AG20443 (cell line): ENCODE results near the gene CPEB3.
A peak's percentile ranks its signal among the peaks of the same experiment; 100 is the strongest.
"Not testable (repeated sequence)": the region's sequence is repeated elsewhere in the genome, so short reads cannot be mapped to it uniquely, and the experiment has no call there.

Source experiments
- DNase-seq: peaks from one replicate; pipeline ENCODE4 v3.0.0; 2012; ENCODE audit warnings: low spot score, mixed read lengths

The CPEB3 gene

DNA sequence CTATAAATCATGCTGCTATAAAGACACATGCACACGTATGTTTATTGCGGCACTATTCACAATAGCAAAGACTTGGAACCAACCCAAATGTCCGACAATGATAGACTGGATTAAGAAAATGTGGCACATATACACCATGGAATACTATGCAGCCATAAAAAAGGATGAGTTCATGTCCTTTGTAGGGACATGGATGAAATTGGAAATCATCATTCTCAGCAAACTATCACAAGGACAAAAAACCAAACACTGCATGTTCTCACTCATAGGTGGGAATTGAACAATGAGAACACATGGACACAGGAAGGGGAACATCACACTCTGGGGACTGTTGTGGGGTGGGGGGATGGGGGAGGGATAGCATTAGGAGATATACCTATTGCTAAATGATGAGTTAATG is 149.7 kb downstream of the CPEB3 start:
- DNase-seq = not testable (repeated sequence)

GRCh38 chr10:92134049-92134448 is 156.8 kb downstream of the CPEB3 start:
- not testable (repeated sequence) for DNase-seq

DNA sequence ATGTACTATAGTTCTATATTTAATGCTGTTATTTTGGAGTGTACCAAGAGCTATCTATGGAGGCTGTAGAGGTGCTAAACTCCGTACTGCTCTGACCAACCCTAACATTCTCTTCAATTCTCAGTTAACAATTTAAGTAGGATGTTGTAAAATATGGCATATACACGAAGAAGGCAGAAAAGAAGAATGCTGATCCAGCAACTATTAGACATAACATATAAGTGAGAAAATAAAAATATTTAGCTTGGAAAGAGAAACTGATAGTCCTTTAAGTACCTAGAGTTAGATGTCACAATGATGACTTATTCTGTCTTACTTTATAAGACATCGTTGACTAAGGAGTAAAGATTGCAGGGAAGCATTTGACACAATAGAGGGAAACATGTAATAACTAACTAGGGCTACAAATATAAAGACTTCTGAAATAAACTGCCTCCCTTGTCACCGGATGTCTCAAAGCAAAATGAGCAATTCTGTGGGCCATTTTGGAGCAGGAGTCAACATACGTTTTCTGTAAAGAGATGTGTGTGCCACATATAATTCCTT is 159.5 kb downstream of the CPEB3 start:
- no peak for DNase-seq

DNA sequence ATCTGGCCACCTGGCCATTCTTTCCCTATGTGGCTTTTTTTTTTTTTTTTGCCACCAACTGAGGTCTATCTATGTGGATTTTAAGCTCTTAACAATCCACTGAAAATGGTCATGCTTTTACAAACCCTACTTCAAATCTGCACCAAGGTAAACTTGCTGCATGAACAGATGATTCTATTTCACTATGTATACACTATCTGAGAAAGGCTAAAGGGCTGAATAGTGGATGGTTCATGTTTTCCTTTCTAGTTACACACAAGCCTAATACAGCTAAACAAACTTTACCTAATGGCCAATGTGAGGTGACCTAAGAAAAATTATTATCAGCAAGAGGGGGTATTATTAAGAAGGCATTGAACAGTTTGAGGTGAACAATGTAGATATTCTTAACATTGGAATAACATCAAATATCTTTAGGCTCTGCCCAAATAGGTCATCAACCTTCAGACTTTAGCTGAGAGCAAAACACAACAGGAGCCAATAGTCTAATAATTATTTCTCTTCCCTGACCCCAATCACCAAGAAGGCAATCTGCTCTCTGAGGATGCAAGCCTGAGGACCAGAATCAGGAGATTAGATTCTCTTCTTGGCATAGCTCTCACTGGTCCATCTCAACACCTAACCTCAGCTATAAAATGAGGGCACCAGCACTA is 160.1 kb downstream of the CPEB3 start:
- no peak for DNase-seq

DNA sequence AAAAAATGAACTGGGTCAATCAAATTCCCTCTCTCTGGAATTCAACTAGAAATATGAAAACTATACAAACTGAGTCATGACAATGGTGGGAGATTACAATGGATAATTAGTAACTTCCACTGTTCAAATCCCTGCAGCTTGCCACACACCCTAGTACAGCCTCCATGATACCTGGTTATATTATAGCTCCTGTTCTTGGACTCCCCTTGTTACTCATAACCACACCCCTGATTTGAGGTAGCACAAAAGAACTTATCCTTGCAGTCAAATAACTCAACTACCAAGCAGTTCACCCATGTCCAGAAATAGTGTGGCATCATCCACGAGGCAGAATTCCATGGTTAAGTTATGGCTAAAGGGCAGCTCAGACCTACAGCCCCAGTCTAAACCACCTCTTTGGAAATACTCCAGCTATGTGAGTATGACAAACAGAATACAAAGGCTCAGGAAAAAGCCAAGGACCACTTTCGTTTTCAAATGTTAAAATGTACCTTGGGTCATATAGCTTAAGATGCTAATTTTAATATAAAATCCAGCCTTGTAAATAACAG is 164.7 kb downstream of the CPEB3 start:
- DNase-seq = no peak

DNA sequence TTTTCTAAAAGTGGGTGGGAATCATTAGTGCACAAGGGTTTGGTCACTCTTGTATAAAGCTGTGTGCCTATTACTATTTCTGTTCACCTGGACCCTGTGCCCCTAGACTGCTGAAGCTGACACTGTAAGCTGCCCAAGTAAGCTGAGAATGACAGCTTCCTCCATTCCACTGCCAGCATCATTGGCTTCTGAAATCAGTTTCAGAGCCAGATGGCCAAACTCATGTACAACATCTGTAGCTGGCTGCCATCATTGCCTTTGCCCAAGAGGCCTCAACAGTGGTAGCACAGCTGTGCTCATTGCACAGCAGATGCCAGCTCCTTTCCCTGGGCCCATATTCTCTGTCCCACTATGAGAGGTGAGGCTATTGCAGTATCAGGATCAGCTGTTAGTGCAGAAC is 165.7 kb downstream of the CPEB3 start:
- DNase-seq = no peak

- DNase-seq = no peak
These were observed 166.2 kb downstream of the CPEB3 start for GRCh38 chr10:92124616-92125143.

DNA sequence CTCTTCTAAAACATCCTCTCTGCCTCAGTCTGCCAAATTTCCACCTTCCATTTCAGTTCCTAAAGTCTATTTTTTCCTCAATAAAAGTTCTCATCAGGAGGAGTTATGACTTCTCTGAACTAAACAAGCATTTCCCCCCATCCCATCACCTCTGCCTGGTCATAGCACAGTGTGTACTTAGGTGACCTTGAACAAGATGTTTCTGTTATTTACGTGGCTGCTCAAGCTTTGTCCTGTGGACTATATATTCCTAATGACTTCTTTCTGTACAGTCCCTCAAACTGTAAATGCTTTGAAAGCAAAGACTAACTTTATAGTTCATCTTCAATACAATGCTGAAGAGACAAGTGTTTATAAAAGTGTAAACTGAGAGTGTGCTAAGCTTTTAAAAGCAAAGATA is 166.9 kb downstream of the CPEB3 start:
- DNase-seq = no peak

DNA sequence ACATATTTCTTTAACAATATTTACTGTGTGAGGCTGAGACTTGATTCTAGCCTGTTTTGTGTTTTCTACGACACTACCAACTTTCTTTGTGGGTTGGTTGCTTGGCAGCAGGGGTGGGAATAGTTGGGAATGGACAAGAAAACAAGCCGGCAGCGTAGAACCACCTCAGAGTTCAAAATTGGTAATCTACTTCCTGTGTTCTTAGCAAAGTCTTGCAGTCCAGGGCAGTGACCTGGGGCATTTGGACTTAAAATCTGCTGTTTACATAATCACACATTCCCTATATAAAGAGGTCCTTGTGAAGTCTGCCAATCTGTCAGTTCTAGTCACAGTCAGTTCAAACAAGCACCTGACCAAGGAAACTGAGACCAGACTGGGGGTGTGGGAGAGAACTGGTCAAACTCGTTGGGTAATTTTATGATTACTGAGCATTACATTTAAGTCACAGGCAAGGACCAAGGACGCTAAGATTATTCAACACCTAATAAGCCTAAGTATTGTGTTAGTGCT is 167.9 kb downstream of the CPEB3 start:
- DNase-seq = no peak

GRCh38 chr10:92121686-92122492 is 169.0 kb downstream of the CPEB3 start:
- no peak for DNase-seq

DNA sequence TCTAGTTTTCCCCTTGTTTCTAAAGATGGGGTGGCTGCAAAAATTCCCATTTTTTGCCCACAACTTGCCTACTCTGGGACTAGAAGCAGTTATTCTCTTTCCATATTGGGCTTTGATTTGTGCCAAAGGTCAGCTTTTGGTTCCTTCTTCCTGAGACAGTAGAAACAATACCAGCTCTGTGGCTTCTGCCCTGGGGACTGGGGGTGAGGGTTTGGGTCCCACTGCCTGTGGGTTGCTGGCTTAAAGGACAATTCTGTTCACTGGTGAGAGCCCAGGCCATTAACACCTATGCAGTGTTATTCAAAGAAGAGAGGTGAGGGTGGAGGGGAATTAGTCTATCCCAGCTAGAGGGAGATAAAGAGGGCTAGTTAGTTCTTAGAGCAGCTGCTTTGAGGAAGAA is 171.5 kb downstream of the CPEB3 start:
- no peak for DNase-seq

- DNase-seq = not testable (repeated sequence)
These were observed 176.0 kb downstream of the CPEB3 start for GRCh38 chr10:92114917-92115316.

GRCh38 chr10:92113911-92114600 is 176.8 kb downstream of the CPEB3 start:
- DNase-seq = no peak

GRCh38 chr10:92112462-92112861 is 178.4 kb downstream of the CPEB3 start:
- no peak for DNase-seq

DNA sequence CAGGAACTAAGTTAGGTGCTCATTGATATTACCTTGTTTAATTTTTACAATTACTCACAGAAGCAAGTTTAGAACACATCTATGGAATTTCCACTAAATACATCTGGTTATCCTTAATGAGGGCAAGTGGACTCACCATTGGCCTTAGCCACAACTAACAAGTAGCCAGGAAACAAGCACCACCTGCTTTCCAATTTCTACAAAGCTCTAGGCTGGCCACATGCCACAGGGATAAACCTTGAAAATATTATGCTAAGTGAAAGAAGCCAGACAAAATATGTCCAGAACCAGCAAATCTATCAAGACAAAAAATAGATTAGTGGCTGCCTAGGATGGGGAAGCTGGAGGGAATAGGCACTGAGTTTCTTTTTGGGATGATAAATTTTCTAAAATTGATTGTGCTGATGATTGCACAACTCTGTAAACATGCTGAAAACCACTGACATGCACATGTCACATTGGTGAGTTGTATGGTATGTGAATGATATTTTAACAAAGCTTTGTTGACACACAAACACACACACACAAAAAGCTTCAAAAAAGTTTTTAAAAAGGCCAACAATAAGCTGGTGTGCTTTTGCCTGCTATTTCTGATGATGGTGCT is 179.4 kb downstream of the CPEB3 start:
- no peak for DNase-seq

- DNase-seq = peak; percentile 40
These were observed 180.7 kb downstream of the CPEB3 start for GRCh38 chr10:92110039-92110794.

DNA sequence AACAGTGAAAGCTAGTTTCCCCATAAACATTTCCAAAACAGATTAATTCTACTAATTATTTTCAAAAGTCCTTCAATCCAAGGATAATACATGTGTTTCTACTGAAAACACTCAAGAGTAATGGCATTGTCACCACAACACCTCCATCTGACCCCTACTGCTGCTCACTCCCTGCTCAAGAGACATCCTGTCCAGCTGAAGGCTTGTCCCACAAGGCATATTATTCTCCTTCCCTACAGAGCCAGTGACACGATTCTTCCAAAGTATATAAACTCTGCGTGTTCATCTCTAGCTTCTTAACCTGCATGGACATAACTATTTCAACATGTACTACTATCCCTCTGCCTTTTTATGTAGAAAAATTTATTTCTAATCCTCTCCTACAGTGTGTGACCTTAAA is 182.1 kb downstream of the CPEB3 start:
- no peak for DNase-seq

GRCh38 chr10:92108120-92108519 is 182.8 kb downstream of the CPEB3 start:
- DNase-seq = no peak

DNA sequence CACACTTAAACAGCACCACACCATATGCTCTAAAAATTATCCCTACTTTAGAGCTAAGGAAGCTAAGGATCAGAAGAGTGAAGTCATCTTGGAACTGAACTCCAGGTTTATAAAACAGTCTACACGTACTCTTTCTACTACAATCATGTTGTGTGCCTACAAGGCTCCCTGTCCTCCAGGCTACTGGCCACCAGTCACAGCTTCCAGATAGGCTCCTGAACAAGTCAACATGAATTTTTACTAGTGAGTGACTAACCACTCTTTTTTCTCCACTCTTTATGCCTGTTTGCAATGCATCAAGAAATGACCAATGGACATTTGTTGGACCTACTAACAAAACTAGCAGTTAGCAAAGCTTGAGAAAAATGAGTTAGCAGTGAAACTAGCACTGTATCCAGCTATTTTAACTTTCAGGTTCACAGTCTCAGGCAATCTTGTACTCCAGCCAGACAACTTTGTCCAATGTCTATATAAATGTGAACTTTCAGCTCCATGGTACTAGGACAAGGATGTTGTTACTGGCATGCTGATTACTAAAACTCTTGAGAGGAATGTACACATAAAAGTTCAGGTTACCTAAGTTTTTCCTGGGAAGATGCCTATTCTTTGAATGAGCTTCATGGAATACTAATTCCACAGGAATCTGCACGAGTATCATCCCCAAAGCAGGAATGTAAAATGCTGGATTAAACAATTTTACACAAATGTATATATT is 187.3 kb downstream of the CPEB3 start:
- DNase-seq = no peak

DNA sequence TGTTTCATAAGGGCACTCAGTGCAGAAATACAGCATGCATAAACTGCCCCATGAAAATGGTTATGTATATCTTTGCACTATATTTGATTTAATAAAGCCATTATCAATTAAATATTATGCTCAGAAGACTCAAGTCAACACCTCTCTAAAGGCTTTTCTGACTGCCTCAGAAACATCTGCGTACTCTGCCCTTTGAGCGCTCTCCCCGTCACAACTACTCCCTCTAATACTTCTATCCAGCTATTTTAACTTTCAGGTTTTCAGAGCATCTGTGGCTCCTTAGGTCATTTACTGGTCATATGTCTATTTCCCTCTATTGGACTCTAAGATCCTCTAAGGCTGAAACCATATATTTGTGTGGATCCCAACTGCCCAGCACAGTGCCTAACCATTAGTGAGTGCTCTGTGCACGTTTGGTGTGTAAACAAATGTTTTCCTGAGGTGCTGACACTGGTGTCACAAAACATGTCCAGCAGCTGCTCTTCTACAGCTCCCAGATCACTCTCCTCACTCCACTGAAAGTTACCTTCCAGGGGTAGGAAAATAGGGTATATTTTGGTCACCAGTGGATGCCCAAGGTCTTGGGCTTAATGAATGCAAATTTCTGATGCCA is 188.2 kb downstream of the CPEB3 start:
- DNase-seq = no peak
